NCI-H524 treated with DMSO at 0.1 percent for 48 hours (cell line): ENCODE measurements around the gene SERPINA9.
"Not testable (repeated sequence)": the region's sequence is repeated elsewhere in the genome, so short reads cannot be mapped to it uniquely, and the experiment has no call there.

Experiments
- DNase-seq: peaks from one replicate; lab custom pipeline; 2025; lab: John Stamatoyannopoulos, UW

The SERPINA9 gene

GRCh38 chr14:94476023-94476422, at the start of gene SERPINA9:
Gene SERPINA9 (minus strand): TSS chr14:94476197. CDS start chr14:94469840, 6,357 bp downstream.
- DNase-seq: no peak

GRCh38 chr14:94524093-94524492, 48.1 kb upstream of the SERPINA9 start:
- no peak for DNase-seq

- no peak for DNase-seq
Measured at GRCh38 chr14:94523265-94523664, 47.3 kb upstream of the SERPINA9 start.

GRCh38 chr14:94522115-94522724, 46.2 kb upstream of the SERPINA9 start:
- DNase-seq: no peak

- DNase-seq: no peak
Measured at GRCh38 chr14:94521375-94522114, 45.5 kb upstream of the SERPINA9 start.

GRCh38 chr14:94517641-94518257, 41.8 kb upstream of the SERPINA9 start:
- no peak for DNase-seq

- no peak for DNase-seq
Measured at GRCh38 chr14:94517248-94517640, 41.2 kb upstream of the SERPINA9 start.

GRCh38 chr14:94515856-94516255, 39.9 kb upstream of the SERPINA9 start:
- DNase-seq: no peak

- DNase-seq: no peak
Measured at GRCh38 chr14:94515426-94515825, 39.4 kb upstream of the SERPINA9 start.

- DNase-seq: no peak
Measured at GRCh38 chr14:94514351-94514750, 38.4 kb upstream of the SERPINA9 start.

- not testable (repeated sequence) for DNase-seq
Measured at GRCh38 chr14:94510481-94510880, 34.5 kb upstream of the SERPINA9 start.

GRCh38 chr14:94509356-94509755, 33.4 kb upstream of the SERPINA9 start, which contains the start of gene SERPINA12:
Gene SERPINA12 (minus strand): TSS chr14:94509469. CDS start chr14:94498397, 11,072 bp downstream.
- DNase-seq: no peak

GRCh38 chr14:94505641-94506040, 29.6 kb upstream of the SERPINA9 start:
- DNase-seq: no peak

GRCh38 chr14:94505206-94505605, 29.2 kb upstream of the SERPINA9 start:
- DNase-seq: no peak

- no peak for DNase-seq
Measured at GRCh38 chr14:94501588-94502516, 25.9 kb upstream of the SERPINA9 start.

GRCh38 chr14:94500264-94500663, 24.3 kb upstream of the SERPINA9 start:
- no peak for DNase-seq

GRCh38 chr14:94499673-94500072, 23.7 kb upstream of the SERPINA9 start:
- no peak for DNase-seq

- DNase-seq: no peak
Measured at GRCh38 chr14:94498215-94498614, 22.2 kb upstream of the SERPINA9 start.

GRCh38 chr14:94494085-94494484, 18.1 kb upstream of the SERPINA9 start:
- DNase-seq: no peak

GRCh38 chr14:94491511-94491910, 15.5 kb upstream of the SERPINA9 start:
- DNase-seq: no peak

GRCh38 chr14:94489336-94489735, 13.3 kb upstream of the SERPINA9 start:
- no peak for DNase-seq

- no peak for DNase-seq
Measured at GRCh38 chr14:94486883-94487282, 10.9 kb upstream of the SERPINA9 start.
